ENCODE results near the gene METTL22. TPM values are rescaled to one million over a fixed set of nuclear protein-coding genes. Genes with fewer than 3 reads are reported as not detected.

METTL22 gene
- total and polyA plus RNA-seq, 2 donors (not counting 1 experiment from before 2014, with no cell fraction given), result 49.5 to 62.9 TPM

- Mint-ChIP-seq H3K9me3 (ENCODE audit: insufficient read depth) (peaks cover 2% of the 10 kb centered on the region), H3K4me1 (peaks cover 38% of the 10 kb centered on the region), H3K4me3 (no peak overlapping the region), H3K27ac (no peak overlapping the region), H3K27me3 (no peaks in the 10 kb centered on the region)
- Histone ChIP-seq H3K36me3 (replicated peaks in 1 of 2; ENCODE audit: control extremely low read depth in 1 of 2, control insufficient read depth in 1 of 2, extremely low read depth in 1 of 2, insufficient read depth in 2 of 2, low read length in 1 of 2) (peaks cover 0 to 3% of the 10 kb centered on the region in 2 experiments), H3K27ac (ENCODE audit: low read length in 2 of 2) (no peak overlapping the region), H3K4me1 (ENCODE audit: control insufficient read depth in 2 of 2, insufficient read depth in 2 of 2, low read length in 2 of 2) (peaks cover 17 to 18% of the 10 kb centered on the region in 2 donors), H3K9ac (ENCODE audit: low read length) (no peak overlapping the region), H3K4me3 (ENCODE audit: control extremely low read depth in 1 of 5, extremely low read depth in 1 of 5, insufficient read depth in 1 of 5, low read depth in 2 of 5, low read length in 4 of 5) (no peak overlapping the region), H3K79me2 (ENCODE audit: control insufficient read depth, insufficient read depth, low read length) (peaks cover 67% of the 10 kb centered on the region), H4K20me1 (ENCODE audit: control insufficient read depth, insufficient read depth, low read length, poor library complexity, severe bottlenecking) (peaks cover 31% of the 10 kb centered on the region), H3K9me3 (ENCODE audit: control extremely low read depth in 1 of 3, control insufficient read depth in 2 of 3, insufficient read depth in 1 of 3, low read length in 2 of 3) (peaks cover 0 to 13% (median 6%) of the 10 kb centered on the region in 3 donors), H2AFZ (ENCODE audit: insufficient read depth, low read depth, low read length, poor library complexity, severe bottlenecking) (no peak overlapping the region), H3K4me2 (replicated peaks; ENCODE audit: low read depth, low read length, poor library complexity, severe bottlenecking) (no peak overlapping the region), H3K27me3 (replicated peaks in 1 of 4; ENCODE audit: control extremely low read depth in 1 of 4, control insufficient read depth in 3 of 4, insufficient read depth in 4 of 4, low read length in 3 of 4) (no peaks in the 10 kb centered on the region)
- POLR2A ChIA-PET, result no interaction called here
- TF ChIP-seq CTCF (IDR thresholded peaks at IDR 0.05), result no peak
- TF ChIP-seq EZH2 (IDR thresholded peaks at IDR 0.05; ENCODE audit: borderline replicate concordance, insufficient read depth, low read depth, low read length, poor library complexity, severe bottlenecking), result no peak
- 80% methylated on average over 2 of the region's 5 CpGs for WGBS (ENCODE audit: insufficient coverage)
- CTCF ChIA-PET, result no interaction called here
- intact Hi-C loops (cut with micrococcal nuclease), result loop anchor here (10.0 kb wide), 1 partner anchor 457 kb away; no protein-coding TSS in a partner anchor
- no peak for DNase-seq
- no peak for ATAC-seq (ENCODE audit: low read depth)
Observed at GRCh38 chr16:8677481-8677880, 56.0 kb downstream of the METTL22 start.

- Histone ChIP-seq H3K4me2 (replicated peaks; ENCODE audit: low read depth, low read length, poor library complexity, severe bottlenecking) (no peak overlapping the region), H4K20me1 (ENCODE audit: control insufficient read depth, insufficient read depth, low read length, poor library complexity, severe bottlenecking) (peaks cover 39% of the 10 kb centered on the region), H3K4me1 (ENCODE audit: control insufficient read depth in 2 of 2, insufficient read depth in 2 of 2, low read length in 2 of 2) (peaks cover 17 to 18% of the 10 kb centered on the region in 2 donors), H3K79me2 (ENCODE audit: control insufficient read depth, insufficient read depth, low read length) (peaks cover 75% of the 10 kb centered on the region), H3K9ac (ENCODE audit: low read length) (no peak overlapping the region), H2AFZ (ENCODE audit: insufficient read depth, low read depth, low read length, poor library complexity, severe bottlenecking) (no peak overlapping the region), H3K9me3 (ENCODE audit: control extremely low read depth in 1 of 3, control insufficient read depth in 2 of 3, insufficient read depth in 1 of 3, low read length in 2 of 3) (peaks cover 0 to 13% (median 6%) of the 10 kb centered on the region in 3 donors), H3K36me3 (replicated peaks in 1 of 2; ENCODE audit: control extremely low read depth in 1 of 2, control insufficient read depth in 1 of 2, extremely low read depth in 1 of 2, insufficient read depth in 2 of 2, low read length in 1 of 2) (peaks cover 0 to 3% of the 10 kb centered on the region in 2 experiments), H3K27me3 (replicated peaks in 1 of 4; ENCODE audit: control extremely low read depth in 1 of 4, control insufficient read depth in 3 of 4, insufficient read depth in 4 of 4, low read length in 3 of 4) (no peaks in the 10 kb centered on the region), H3K27ac (ENCODE audit: low read length in 2 of 2) (no peak overlapping the region), H3K4me3 (ENCODE audit: control extremely low read depth in 1 of 5, extremely low read depth in 1 of 5, insufficient read depth in 1 of 5, low read depth in 2 of 5, low read length in 4 of 5) (no peak overlapping the region)
- Mint-ChIP-seq H3K4me3 (no peak overlapping the region), H3K4me1 (peaks cover 38% of the 10 kb centered on the region), H3K27me3 (no peaks in the 10 kb centered on the region), H3K9me3 (ENCODE audit: insufficient read depth) (peaks cover 2% of the 10 kb centered on the region), H3K27ac (no peak overlapping the region)
- CTCF ChIA-PET, result no interaction called here
- TF ChIP-seq EZH2 (IDR thresholded peaks at IDR 0.05; ENCODE audit: borderline replicate concordance, insufficient read depth, low read depth, low read length, poor library complexity, severe bottlenecking) (no peak), CTCF (IDR thresholded peaks at IDR 0.05) (no peak)
- WGBS (ENCODE audit: insufficient coverage), result 94% methylated on average over 2 of the region's 7 CpGs
- POLR2A ChIA-PET, result no interaction called here
- ATAC-seq (ENCODE audit: low read depth) (no peak), DNase-seq (no peak)
- intact Hi-C loops (cut with micrococcal nuclease), result loop anchor here (10.0 kb wide), 1 partner anchor 457 kb away; no protein-coding TSS in a partner anchor
Observed at GRCh38 chr16:8678068-8678927, 56.8 kb downstream of the METTL22 start.

All from B cell (primary cell).